ENCODE data around the gene MMAB. TPM values are rescaled to one million over a fixed set of nuclear protein-coding genes. Genes with fewer than 3 reads are reported as not detected.

MMAB gene
- total RNA-seq, 4 donors from 2014 or later = 15.1 to 31.0 (median 21.7) TPM

- TF ChIP-seq, protein P1, sequence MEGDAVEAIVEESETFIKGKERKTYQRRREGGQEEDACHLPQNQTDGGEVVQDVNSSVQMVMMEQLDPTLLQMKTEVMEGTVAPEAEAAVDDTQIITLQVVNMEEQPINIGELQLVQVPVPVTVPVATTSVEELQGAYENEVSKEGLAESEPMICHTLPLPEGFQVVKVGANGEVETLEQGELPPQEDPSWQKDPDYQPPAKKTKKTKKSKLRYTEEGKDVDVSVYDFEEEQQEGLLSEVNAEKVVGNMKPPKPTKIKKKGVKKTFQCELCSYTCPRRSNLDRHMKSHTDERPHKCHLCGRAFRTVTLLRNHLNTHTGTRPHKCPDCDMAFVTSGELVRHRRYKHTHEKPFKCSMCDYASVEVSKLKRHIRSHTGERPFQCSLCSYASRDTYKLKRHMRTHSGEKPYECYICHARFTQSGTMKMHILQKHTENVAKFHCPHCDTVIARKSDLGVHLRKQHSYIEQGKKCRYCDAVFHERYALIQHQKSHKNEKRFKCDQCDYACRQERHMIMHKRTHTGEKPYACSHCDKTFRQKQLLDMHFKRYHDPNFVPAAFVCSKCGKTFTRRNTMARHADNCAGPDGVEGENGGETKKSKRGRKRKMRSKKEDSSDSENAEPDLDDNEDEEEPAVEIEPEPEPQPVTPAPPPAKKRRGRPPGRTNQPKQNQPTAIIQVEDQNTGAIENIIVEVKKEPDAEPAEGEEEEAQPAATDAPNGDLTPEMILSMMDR (IDR thresholded peaks at IDR 0.05) = no peak
- TF ChIP-seq POLR2A (IDR thresholded peaks at IDR 0.05) = no peak
- 92 to 96% methylated on average over 16 to 17 of the region's 18 CpGs for WGBS, 2 donors
- no peak for DNase-seq (ENCODE audit: low spot score in 2 of 2)
- H3K4me3 ChIP-seq (ENCODE audit: low read depth, poor library complexity, severe bottlenecking) = no peak overlapping the region
- intact Hi-C loops (cut with DNase I; ENCODE audit: low total_unique reads) = no loop called here
Observed at GRCh38 chr12:109587921-109588320, 14.6 kb upstream of the MMAB start.

DNA sequence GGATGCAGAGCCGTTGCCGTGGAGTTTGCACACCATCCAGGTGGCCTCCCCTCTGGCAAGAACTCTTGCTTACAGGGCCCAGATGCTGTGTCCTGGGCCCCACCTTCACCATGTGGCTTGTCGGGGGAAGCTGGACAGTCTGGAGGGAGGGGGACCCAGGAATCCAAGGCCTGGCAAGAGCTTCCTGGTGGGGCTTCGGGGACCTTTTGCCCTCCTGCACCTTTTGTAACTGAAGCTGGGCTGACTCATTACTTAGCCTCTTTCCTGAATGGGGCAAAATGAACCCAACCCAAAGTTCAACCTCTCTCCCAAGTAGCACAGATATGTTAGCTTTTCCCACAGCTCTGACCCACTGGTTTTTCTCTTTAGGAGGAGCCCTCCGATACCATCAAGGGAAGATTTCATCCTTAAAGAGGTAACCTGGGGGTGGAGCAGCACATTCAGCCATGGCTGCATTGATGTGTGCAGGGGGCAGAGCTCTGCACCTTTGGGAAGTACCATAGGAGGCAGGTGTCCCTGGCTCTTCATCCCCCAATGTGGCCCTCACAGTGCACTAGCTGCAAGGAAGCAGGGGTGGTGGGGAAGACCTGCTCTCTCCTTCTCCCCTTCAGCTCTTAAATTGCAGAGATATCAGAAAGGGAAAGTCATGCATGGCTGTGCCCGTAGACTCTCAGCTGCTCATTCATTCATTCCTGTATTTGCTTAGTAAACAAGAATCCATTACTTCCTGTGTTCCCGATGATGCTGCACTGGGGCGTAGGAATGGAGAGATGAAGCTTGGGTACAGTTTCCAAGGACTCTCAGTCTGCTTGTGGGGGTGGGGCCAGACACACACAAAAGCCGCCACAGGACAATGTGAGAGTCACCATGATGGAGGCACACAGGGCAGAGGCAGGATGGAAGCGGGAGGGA, 13.3 kb upstream of the MMAB start:
- DNase-seq (ENCODE audit: low spot score in 2 of 2) = no peak
- intact Hi-C loops (cut with DNase I; ENCODE audit: low total_unique reads) = no loop called here
- no peak overlapping the region for H3K4me3 ChIP-seq (ENCODE audit: low read depth, poor library complexity, severe bottlenecking)
- TF ChIP-seq, protein P1 (IDR thresholded peaks at IDR 0.05) = no peak
- no peak for TF ChIP-seq POLR2A (IDR thresholded peaks at IDR 0.05)
- 91 to 94% methylated on average over 10 of the region's 10 CpGs for WGBS, 2 donors

GRCh38 chr12:109583733-109584132, 10.4 kb upstream of the MMAB start:
- no peak for DNase-seq (ENCODE audit: low spot score in 2 of 2)
- TF ChIP-seq, protein P1 (IDR thresholded peaks at IDR 0.05) = no peak
- no peak for TF ChIP-seq POLR2A (IDR thresholded peaks at IDR 0.05)
- intact Hi-C loops (cut with DNase I; ENCODE audit: low total_unique reads) = no loop called here
- no peak overlapping the region for H3K4me3 ChIP-seq (ENCODE audit: low read depth, poor library complexity, severe bottlenecking)
- WGBS, 2 donors = 85 to 96% methylated on average over 2 of the region's 2 CpGs

DNA sequence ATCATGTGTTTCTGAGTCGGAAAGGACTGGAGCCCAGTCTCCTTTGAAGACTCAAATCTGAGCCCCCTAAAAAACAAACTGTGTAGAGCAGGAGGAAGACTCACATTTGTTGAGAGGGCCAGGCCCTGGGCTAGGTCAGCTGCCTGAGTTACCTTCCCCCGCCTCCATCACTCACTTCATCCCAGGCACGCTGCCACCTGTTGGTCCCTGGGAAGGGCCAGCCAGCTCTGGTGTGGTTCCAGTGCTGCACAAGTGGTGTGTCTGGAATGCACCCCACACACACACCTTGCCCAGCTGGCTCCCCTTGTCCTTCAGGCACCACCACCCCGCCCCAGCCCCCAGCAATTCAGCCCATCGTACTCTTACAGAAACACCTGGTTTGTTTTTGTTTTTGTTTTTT, 9.3 kb upstream of the MMAB start:
- intact Hi-C loops (cut with DNase I; ENCODE audit: low total_unique reads) = no loop called here
- TF ChIP-seq, protein P1 (IDR thresholded peaks at IDR 0.05) = no peak
- no peak for TF ChIP-seq POLR2A (IDR thresholded peaks at IDR 0.05)
- no peak for DNase-seq (ENCODE audit: low spot score in 2 of 2)
- no peak overlapping the region for H3K4me3 ChIP-seq (ENCODE audit: low read depth, poor library complexity, severe bottlenecking)
- 77 to 92% methylated on average over 5 of the region's 5 CpGs for WGBS, 2 donors

DNA sequence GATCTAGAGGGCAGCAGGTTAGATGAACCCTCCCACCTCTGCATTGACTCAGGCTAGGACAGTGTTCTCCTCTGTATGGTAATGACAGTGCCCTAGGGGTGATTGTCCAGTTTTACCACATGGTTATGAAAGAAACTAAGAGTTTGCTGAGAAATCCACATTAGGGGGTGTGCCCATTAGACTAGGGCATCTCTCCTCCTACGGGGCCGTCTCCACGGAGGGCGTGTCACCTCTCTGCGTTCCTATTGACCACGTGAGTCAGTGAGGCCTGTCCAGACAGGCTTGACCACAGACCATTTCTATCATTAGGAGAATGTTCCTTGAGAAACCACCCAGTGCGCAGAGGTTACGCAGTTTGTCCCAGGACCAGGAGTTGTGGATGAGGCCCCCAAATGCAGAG, 8.6 kb upstream of the MMAB start:
- no peak overlapping the region for H3K4me3 ChIP-seq (ENCODE audit: low read depth, poor library complexity, severe bottlenecking)
- intact Hi-C loops (cut with DNase I; ENCODE audit: low total_unique reads) = no loop called here
- DNase-seq (ENCODE audit: low spot score in 2 of 2) = no peak
- no peak for TF ChIP-seq POLR2A (IDR thresholded peaks at IDR 0.05)
- TF ChIP-seq, protein P1 (IDR thresholded peaks at IDR 0.05) = no peak
- WGBS, 2 donors = 58 to 67% methylated on average over 8 of the region's 8 CpGs
